ENCODE data around the gene AHI1.

DNA sequence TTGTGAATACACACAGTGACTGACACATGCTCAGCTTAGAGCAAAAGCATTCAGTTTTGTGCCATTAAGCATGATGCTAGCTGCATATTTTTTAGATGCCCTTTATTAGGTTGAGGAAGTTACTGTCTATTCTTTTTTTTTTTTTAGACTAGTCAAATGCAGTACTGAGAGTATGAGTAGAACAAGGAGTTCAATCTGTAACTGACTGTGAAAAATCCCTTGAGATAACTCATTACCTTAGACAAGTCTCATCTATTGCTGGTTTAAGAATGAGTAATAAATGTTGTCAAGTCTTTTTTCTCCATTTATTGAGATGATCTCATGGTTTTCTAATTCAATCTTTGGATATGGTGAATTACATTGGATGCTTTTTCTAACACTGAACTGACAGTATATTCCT is 23.2 kb downstream of the AHI1 start:
- TF ChIP-seq EZH2phosphoT487 (IDR thresholded peaks at IDR 0.05; ENCODE audit: low read depth): no peak
- no peak for TF ChIP-seq CTCF (IDR thresholded peaks at IDR 0.05; ENCODE audit: low read depth, low read length)

All from OCI-LY3 (cell line).